ENCODE data around the gene GRM8.

Gene GRM8

GRCh38 chr7:126792521-126792920, 460.2 kb downstream of the GRM8 start:
- TF ChIP-seq ZNF384 (IDR thresholded peaks at IDR 0.05): no peak
- TF ChIP-seq BHLHE40 (IDR thresholded peaks at IDR 0.05; ENCODE audit: borderline replicate concordance): no peak
- no peak for TF ChIP-seq L3MBTL2 (conservative IDR thresholded peaks at IDR 0.05)
- no peak for TF ChIP-seq LEF1 (IDR thresholded peaks at IDR 0.05; ENCODE audit: borderline replicate concordance)
- TF ChIP-seq, protein P1, sequence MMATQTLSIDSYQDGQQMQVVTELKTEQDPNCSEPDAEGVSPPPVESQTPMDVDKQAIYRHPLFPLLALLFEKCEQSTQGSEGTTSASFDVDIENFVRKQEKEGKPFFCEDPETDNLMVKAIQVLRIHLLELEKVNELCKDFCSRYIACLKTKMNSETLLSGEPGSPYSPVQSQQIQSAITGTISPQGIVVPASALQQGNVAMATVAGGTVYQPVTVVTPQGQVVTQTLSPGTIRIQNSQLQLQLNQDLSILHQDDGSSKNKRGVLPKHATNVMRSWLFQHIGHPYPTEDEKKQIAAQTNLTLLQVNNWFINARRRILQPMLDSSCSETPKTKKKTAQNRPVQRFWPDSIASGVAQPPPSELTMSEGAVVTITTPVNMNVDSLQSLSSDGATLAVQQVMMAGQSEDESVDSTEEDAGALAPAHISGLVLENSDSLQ (IDR thresholded peaks at IDR 0.05): no peak
- TF ChIP-seq TARDBP (IDR thresholded peaks at IDR 0.05): no peak
- TF ChIP-seq FOXK2 (IDR thresholded peaks at IDR 0.05): no peak
- TF ChIP-seq FOXA1 (IDR thresholded peaks at IDR 0.05): no peak
- no peak for TF ChIP-seq HDGF (IDR thresholded peaks at IDR 0.05; ENCODE audit: borderline replicate concordance)
- TF ChIP-seq NFRKB (IDR thresholded peaks at IDR 0.05): no peak
- TF ChIP-seq FOXM1 (IDR thresholded peaks at IDR 0.05; ENCODE audit: borderline replicate concordance): no peak
- TF ChIP-seq SP1 (IDR thresholded peaks at IDR 0.05): no peak
- no peak for DNase-seq (ENCODE audit: extremely low spot score)
- ChIA-PET POLR2A (no interaction called here), CTCF (no interaction called here)

DNA sequence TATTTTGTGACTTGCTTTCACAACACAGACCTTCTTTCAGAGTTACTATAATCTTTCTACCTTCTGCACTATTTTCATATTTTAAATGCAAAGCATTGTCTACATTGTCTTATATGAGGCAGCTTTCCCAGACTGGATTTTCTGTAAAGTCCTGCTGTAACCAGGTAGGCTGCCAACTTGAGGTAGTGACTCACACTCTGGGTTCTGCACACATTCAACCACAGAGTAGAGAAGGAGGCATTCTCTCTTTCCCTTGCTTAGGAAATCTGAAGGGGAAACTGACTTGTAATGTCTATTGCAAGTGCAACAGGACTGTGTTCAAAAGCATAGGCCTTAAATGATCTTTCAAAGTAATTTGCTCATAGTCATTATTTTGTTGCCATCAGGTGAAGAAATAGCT, 461.4 kb downstream of the GRM8 start:
- ChIA-PET POLR2A (no interaction called here), CTCF (no interaction called here)
- TF ChIP-seq HDGF (IDR thresholded peaks at IDR 0.05; ENCODE audit: borderline replicate concordance): no peak
- TF ChIP-seq ARNT (IDR thresholded peaks at IDR 0.05): no peak
- TF ChIP-seq, protein P1 (IDR thresholded peaks at IDR 0.05): no peak
- TF ChIP-seq ELF4 (IDR thresholded peaks at IDR 0.05): no peak
- no peak for TF ChIP-seq FOXK2 (IDR thresholded peaks at IDR 0.05)
- no peak for TF ChIP-seq L3MBTL2 (conservative IDR thresholded peaks at IDR 0.05)
- no peak for TF ChIP-seq BHLHE40 (IDR thresholded peaks at IDR 0.05; ENCODE audit: borderline replicate concordance)
- TF ChIP-seq FOXA1 (IDR thresholded peaks at IDR 0.05): no peak
- TF ChIP-seq CTBP1 (IDR thresholded peaks at IDR 0.05; ENCODE audit: borderline replicate concordance): no peak
- no peak for TF ChIP-seq NFRKB (IDR thresholded peaks at IDR 0.05)
- no peak for TF ChIP-seq SUZ12 (IDR thresholded peaks at IDR 0.05)
- TF ChIP-seq TARDBP (IDR thresholded peaks at IDR 0.05): no peak
- no peak for TF ChIP-seq SP1 (IDR thresholded peaks at IDR 0.05)
- TF ChIP-seq LEF1 (IDR thresholded peaks at IDR 0.05; ENCODE audit: borderline replicate concordance): no peak
- TF ChIP-seq FOXM1 (IDR thresholded peaks at IDR 0.05; ENCODE audit: borderline replicate concordance): no peak
- no peak for TF ChIP-seq ZNF384 (IDR thresholded peaks at IDR 0.05)
- DNase-seq (ENCODE audit: extremely low spot score): no peak

DNA sequence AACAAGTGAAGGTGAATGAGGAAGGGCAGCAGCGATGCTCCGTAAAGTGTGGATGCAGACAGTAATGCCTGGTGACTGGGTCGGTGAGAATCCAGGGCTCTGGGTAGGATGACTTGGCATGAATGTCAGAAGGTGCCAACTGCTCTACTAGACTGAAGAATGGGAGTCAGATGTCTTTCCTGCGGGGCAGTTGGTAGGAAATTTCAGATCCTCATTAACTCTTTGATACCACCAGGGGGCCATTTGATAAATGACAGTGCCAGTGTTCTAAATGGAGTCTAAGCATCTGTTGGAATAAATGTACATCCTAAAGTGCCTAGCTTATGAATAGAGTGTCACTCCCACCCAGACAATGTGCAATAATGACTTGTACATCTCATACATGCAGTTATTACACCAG, 462.0 kb downstream of the GRM8 start:
- CTCF ChIA-PET: no interaction called here
- no peak for DNase-seq (ENCODE audit: extremely low spot score)
- POLR2A ChIA-PET: no interaction called here
- no peak for TF ChIP-seq SP1 (IDR thresholded peaks at IDR 0.05)
- no peak for TF ChIP-seq LEF1 (IDR thresholded peaks at IDR 0.05; ENCODE audit: borderline replicate concordance)
- no peak for TF ChIP-seq ELF4 (IDR thresholded peaks at IDR 0.05)

GRCh38 chr7:126783613-126784012, 469.1 kb downstream of the GRM8 start:
- CTCF ChIA-PET: no interaction called here
- POLR2A ChIA-PET: no interaction called here
- DNase-seq (ENCODE audit: extremely low spot score): no peak
- no peak for TF ChIP-seq ELF4 (IDR thresholded peaks at IDR 0.05)
- TF ChIP-seq BHLHE40 (IDR thresholded peaks at IDR 0.05; ENCODE audit: borderline replicate concordance): no peak

DNA sequence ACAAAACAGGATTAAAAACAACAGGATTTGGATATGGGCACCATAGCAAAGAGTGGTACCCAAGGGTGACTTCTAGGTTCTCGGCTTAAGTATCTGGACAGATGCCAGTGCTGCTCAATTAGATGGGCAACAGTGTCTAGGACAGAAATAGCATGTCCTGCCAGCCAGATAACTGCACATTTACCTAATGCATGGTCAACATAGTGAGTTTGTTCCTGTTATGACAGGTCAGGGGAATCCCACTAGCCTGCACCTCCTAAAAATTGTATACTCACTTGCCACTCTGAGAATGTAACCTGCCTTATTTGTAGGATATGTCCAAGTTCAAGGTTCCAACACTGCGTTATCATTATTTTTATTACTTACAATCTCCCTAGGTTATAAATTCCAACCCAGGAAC, 471.7 kb downstream of the GRM8 start:
- CTCF ChIA-PET: no interaction called here
- POLR2A ChIA-PET: no interaction called here
- TF ChIP-seq ARNT (IDR thresholded peaks at IDR 0.05): no peak
- TF ChIP-seq ELF4 (IDR thresholded peaks at IDR 0.05): no peak
- no peak for TF ChIP-seq FOXK2 (IDR thresholded peaks at IDR 0.05)
- TF ChIP-seq L3MBTL2 (conservative IDR thresholded peaks at IDR 0.05): no peak
- TF ChIP-seq BHLHE40 (IDR thresholded peaks at IDR 0.05; ENCODE audit: borderline replicate concordance): no peak
- no peak for DNase-seq (ENCODE audit: extremely low spot score)

DNA sequence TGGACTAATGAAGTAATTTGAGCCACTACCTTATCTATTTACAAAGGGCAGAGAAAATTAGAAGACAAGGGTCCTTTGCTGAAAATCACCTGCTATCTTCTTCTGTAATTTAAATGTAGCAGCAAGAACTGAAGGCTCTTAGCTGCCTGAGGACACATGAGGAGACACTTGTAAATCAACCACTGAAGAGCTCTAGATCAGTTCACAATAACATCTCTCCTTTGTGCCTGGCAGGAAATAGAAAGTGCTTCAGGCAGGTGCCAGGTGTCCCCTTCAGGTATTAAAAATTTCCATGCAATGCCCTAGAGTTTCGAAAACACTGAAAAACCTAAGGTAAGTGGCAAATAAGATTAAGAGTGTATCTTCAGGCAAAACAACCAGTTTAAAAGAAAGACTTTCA, 474.6 kb downstream of the GRM8 start:
- DNase-seq (ENCODE audit: extremely low spot score): no peak
- TF ChIP-seq CTBP1 (IDR thresholded peaks at IDR 0.05; ENCODE audit: borderline replicate concordance): no peak
- TF ChIP-seq BHLHE40 (IDR thresholded peaks at IDR 0.05; ENCODE audit: borderline replicate concordance): no peak
- TF ChIP-seq L3MBTL2 (conservative IDR thresholded peaks at IDR 0.05): no peak
- no peak for TF ChIP-seq ARNT (IDR thresholded peaks at IDR 0.05)
- no peak for TF ChIP-seq HDGF (IDR thresholded peaks at IDR 0.05; ENCODE audit: borderline replicate concordance)
- TF ChIP-seq ZNF384 (IDR thresholded peaks at IDR 0.05): no peak
- TF ChIP-seq FOXM1 (IDR thresholded peaks at IDR 0.05; ENCODE audit: borderline replicate concordance): no peak
- TF ChIP-seq SUZ12 (IDR thresholded peaks at IDR 0.05): no peak
- TF ChIP-seq TARDBP (IDR thresholded peaks at IDR 0.05): no peak
- TF ChIP-seq FOXK2 (IDR thresholded peaks at IDR 0.05): no peak
- TF ChIP-seq SP1 (IDR thresholded peaks at IDR 0.05): no peak
- TF ChIP-seq NFRKB (IDR thresholded peaks at IDR 0.05): no peak
- TF ChIP-seq, protein P1 (IDR thresholded peaks at IDR 0.05): no peak
- TF ChIP-seq ELF4 (IDR thresholded peaks at IDR 0.05): no peak
- no peak for TF ChIP-seq LEF1 (IDR thresholded peaks at IDR 0.05; ENCODE audit: borderline replicate concordance)
- POLR2A ChIA-PET: no interaction called here
- CTCF ChIA-PET: no interaction called here

DNA sequence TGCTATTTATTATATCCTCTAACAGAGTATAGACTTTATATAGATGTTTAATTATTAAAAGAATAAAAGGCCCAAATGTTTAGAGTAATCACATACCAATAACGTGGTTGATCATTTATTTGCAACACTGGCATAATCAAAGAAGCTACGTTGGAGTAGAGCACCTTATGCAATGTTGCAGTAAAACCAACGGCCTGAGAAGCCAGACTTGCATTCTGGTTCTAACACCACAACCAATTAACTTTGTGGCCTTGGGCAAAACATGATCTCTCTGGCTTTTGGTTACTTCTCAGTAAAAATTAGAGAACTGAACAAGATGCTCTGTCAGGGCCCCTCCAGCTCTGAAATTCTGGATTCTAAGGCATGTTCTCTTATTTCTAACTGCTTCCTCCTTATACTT, 476.2 kb downstream of the GRM8 start:
- TF ChIP-seq FOXA1 (IDR thresholded peaks at IDR 0.05): no peak
- no peak for TF ChIP-seq SUZ12 (IDR thresholded peaks at IDR 0.05)
- ChIA-PET CTCF (no interaction called here), POLR2A (no interaction called here)
- DNase-seq (ENCODE audit: extremely low spot score): no peak

Data from HEK293T (cell line).